GM18873 (cell line): Measurements from ENCODE around the gene MTHFD1L.

Experiments
- ATAC-seq: cut with Tn5 transposase; IDR thresholded peaks from one replicate; pipeline ENCODE4 v1.9.1; 2021; ENCODE audit warnings: mild to moderate bottlenecking, moderate library complexity, moderate number of reproducible peaks; ENCODE audit not compliant: unreplicated experiment, low FRiP score

MTHFD1L gene

DNA sequence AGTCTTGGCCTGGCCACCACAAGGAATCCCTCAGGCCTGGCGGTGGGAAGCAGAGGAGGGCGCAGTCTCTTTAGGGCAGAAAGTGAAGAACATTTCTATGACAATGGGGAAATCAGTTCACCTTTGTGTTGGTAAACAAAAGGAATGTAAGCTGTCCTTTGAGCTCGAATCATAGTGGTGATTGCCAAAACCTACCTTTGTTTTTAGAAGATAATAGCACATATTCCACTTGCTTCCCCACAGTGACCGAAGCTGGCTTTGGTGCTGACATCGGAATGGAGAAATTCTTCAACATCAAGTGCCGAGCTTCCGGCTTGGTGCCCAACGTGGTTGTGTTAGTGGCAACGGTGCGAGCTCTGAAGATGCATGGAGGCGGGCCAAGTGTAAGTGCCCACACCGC, 144.1 kb downstream of the MTHFD1L start:
- no peak for ATAC-seq

DNA sequence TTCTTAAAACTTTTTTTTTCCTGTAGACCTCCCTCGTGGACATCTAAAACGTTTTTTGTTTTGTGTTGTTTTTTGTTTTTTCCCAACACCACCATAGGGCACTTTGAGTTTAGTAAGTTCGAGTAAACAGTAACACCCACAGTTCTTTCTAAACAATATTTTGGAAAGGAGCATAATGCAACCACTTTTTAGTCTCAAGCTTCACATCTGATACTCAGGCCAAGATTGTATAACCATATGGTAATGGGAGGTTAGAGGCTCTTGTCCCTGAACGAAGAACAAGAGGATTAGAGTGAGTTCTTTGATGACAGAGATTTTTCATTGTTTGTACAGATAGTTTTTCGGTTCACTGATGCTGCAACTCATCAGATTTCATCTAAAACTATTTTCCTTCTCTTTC, 144.6 kb downstream of the MTHFD1L start:
- ATAC-seq, result no peak

DNA sequence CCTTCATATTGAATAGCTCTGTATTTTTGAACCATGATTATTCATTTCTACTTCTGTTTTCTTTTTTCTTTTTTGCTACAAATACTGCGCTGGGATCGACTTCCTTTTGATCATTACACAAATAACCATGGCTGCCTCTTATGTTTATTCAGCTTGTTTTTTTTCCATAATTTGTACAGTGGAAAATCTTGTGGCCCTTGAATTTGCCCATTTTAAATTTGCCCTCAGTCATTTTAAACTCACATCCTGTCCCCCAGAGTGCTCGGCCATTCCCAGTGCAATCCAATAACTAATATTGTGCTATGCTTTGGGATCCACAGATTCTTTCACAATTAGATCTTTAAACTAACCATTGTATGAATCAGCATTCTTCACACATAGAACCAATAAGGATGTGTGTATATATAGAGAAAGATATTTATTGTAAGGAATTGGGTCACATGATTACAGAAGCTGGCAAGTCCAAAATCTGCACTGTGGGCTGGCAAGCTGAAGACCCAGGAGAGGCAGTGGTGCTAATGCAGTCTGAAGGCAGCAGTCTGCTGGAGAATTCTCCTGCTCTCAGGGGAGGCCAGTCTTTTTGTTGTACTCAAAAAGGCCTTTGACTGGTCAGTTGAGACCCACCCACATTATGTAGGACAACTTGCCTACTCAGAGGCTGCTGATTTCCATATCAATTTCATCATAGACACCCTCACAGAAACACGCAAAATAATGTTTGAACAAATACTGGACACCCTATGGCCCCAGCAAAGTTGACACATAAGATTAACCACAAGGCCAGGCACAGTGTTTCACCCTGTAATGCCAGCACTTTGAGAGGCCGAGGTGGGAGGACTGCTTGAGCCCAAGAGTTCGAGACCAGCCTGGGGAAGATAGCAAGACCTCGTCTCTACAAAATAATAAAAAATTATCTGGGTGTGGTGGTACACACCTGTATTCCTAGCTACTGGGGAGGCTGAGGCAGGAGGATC, 147.1 kb downstream of the MTHFD1L start:
- ATAC-seq, result no peak

DNA sequence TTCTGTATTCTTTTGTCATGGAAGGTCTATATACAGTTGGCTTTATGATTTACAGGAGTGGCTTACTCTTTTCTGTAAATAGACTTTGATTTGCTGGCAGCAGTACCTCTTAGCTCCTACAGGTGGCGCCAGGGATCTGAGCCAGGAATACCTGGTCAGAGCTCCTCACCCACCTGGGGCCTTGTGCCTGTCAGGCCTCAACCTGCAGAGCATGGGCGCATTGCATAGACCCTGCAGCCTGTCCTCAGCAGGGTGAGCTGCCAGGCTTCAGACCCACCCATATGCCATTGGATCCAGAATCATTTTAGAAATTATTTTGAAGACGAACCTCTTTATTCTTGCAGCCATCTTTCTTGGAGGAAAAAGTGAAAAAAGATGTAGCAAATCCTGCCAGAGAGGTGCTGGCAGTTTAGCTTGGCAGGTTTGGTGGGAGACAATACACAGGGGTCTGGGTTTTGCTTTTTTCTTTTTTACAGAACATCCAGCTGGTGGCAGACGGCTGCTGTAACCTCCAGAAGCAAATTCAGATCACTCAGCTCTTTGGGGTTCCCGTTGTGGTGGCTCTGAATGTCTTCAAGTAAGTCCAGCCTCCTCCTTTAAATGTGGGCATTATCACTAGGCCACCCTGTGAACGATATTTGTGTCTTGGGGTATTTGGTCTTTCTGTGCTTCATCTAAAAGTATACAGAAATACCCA, 149.1 kb downstream of the MTHFD1L start:
- ATAC-seq, result peak; percentile 47

DNA sequence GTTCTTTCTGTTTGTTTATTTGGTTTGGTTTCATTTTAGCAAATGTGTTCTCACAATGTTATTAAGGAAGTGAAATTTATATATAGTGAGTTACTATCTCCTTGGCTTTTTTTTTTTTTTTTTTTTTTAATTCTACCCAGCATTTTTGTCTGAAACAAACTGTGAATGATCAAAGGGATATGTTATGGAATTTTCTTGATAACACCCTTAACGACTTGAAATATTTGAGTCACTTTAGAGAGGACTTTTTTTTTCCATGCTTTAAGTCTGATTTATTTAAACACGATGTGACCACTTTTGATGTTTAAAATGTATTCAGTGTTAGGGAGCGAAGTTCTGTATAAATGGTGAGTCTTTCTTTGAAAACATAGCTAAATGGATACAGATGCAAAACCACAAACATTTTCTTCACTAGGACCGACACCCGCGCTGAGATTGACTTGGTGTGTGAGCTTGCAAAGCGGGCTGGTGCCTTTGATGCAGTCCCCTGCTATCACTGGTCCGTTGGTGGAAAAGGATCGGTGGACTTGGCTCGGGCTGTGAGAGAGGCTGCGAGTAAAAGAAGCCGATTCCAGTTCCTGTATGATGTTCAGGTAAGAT, 149.7 kb downstream of the MTHFD1L start:
- no peak for ATAC-seq

DNA sequence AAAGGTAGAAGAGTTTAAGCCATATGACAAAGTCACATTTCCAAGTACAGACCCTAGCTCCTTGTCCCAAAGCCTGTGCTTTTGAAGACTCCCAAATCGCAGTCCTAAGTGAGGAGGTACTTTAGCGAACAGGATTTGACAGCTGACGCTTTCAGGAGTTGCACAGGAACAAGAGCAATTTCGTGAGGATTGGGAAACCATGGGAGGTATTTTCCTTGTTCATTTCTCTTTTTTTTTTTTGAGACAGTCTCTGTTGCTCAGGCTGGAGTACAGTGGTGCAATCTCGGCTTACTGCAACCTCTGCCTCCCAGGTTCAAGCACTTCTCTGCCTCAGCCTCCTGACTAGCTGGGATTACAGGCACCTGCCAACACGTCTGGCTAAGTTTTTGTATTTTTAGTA, 150.6 kb downstream of the MTHFD1L start:
- no peak for ATAC-seq

DNA sequence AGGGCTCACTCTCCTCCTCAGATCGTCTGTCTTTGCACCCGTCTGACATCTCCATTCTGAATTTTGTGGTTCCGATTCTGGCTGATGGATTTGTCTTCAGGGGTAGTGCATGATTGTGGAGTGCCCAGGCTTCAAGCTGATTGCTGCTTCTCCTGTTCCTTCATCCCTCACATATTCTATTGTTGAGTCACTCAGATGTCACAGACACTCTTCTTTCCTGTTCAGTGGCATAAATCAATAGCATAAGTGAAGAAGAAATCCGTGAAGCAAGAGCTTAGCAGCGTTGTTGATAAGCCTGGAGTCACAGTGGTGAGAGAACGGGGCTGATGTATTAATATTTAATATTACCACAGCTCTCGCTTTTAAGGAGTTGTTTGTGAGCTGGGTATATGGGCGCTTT, 152.5 kb downstream of the MTHFD1L start:
- ATAC-seq, result no peak

DNA sequence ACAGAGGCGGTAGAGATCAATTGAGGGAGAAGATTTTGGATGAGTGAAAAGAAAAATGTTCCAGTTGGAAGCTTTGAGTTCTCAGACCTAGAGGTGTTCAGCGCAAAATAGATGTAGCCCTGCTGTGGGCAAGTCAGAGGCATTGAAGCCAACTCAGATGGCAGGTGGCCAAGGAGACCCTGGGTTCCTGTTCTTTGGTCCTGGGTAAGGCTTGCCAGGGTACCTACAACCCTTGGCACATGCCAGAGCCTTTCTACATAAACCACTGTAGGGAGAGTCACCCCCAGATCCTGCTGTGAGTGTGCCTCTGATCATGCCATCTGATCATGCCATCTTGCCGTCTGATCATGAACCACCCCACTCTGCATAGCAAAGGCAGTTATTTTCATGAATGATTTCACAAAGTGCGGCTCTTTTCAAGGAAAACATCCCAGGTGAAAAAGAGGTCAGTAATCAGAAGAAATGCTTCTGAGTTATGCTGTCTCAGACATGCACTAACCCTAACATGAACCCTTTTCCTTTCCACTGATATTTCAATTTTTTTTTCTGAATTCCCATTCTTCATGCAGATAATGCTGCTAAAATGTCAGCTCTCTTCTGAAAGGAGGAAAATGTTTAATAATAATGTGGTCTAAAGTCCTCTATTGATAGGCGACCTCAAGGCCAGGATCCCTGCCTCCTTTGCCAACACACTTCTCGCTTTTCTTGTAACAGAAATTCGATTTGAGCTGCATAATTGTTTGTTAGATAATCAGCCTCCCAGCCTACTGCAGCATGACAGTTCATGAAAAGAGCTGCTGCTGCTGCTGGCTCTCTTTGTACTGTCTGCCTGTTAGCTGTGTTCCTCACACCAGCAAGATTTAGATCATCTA, 153.6 kb downstream of the MTHFD1L start:
- no peak for ATAC-seq

DNA sequence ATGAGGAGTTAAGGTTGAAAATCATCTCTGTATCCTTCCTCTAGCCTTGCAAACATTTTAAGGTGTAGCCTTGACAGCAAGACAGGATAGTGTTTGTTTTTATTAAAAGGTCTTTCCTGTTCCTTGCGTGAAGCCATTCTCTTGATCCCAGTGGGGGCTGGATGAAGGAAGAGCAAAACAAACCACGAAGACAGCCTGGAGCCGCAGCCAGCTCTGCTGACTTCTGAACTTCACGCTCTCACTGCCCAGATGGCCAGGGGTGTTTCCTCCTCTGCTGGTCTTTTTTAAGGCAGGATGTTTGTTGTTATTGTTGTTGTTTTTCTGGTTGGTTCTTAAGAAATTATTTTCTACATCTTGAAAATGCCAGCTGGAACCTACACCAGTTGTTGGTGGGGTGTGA, 156.4 kb downstream of the MTHFD1L start:
- ATAC-seq, result no peak

DNA sequence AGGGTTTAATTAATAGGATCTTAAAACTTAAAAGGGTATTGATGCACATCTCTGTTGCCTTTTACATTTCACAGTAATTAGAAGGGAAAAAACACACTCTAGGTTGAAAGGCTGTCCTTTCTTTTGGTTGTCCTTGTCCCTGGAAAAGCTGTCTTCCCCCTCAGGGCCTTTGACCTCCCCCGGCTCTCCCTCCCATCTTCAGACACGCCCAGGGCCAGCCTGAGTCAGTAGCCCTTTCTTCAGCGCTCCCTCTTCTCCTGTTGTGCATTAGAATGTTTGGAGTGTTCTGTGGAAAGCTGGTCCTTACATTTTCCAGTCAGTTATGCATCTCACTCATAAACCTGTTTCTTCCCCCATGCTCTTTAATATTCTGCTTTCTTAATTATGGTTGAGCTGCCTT, 157.0 kb downstream of the MTHFD1L start:
- ATAC-seq, result no peak

DNA sequence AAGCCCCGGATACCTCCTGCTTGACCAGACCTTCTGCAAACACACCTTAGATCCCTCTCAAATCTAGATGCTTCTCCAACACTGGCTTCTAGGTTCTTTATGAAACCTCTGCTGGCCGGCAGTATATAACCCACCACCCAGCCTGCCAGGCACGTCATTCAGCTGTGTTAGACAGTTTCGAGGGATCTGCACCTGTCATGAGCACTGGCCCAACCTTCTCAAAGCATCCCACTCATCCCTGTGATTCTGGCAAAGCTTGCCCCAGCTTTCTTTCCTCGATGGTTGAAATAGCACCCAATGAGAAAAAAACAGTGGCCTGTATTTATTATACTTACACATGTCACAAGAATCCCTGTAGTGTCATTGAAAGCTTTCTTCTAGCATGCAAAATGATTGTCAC, 157.8 kb downstream of the MTHFD1L start:
- ATAC-seq, result no peak

DNA sequence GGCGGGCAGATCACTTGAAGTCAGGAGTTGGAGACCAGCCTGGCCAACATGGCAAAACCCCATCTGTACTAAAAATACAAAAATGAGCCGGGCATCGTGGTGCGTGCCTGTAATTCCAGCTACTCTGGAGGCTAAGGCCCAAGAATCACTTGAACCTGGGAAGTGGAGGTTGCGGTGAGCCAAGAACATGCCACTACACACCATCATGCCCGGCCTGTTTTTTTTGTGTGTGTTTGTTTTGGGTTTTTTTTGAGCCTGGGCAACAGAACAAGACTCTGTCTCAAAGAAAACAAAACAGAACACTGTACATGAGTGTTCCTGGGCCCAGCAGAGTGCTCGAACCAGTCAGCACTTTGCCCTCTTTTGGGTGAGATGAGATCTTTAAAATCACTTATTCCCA, 159.1 kb downstream of the MTHFD1L start:
- ATAC-seq, result no peak

DNA sequence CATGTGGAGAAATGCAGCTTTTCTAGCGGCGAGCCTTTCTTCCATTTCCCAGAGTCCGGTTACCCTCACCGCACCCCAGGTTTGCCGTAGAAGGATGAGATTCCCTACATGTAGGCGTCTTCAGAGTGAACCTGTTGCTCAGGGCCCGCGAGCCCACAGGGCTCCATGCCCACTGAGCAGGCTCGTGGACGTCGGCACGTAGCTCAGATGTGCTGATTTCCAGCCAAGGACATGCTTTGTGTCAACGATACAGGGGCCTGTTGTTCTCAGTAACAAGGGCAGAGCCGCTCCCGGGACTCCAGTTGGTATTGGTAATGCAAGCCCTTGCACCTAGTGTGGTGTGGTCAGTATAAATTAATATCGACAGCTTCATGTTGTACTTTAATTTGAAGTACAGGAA, 159.6 kb downstream of the MTHFD1L start:
- ATAC-seq, result no peak

DNA sequence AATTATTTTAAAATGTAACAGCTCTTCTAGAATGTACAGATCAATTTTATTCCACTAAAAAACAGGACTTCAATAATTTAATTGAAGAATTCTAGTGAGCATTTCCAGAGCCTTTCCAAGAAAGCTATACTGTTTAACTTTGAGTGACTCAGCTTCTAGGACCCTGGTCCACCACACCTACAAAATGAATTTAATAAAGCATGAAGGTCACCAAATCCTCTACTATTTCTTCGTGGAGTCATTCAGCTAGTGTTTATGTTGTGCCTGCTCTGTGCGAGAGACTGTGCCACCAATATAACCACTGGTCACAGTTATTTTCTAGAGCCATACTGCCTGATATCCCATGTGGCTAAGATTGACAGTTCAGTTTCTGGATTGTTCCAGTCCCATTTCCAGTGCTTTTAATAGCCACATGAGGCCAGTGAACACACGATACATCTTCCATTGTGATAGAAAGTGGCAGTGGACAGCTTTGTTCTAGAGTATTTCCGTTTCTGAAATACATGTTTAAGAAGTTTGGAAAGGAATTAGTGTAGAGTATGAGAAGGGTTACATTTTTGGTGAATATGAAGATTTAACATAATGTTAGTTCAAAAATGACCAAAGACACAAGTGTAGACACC, 160.7 kb downstream of the MTHFD1L start:
- no peak for ATAC-seq

DNA sequence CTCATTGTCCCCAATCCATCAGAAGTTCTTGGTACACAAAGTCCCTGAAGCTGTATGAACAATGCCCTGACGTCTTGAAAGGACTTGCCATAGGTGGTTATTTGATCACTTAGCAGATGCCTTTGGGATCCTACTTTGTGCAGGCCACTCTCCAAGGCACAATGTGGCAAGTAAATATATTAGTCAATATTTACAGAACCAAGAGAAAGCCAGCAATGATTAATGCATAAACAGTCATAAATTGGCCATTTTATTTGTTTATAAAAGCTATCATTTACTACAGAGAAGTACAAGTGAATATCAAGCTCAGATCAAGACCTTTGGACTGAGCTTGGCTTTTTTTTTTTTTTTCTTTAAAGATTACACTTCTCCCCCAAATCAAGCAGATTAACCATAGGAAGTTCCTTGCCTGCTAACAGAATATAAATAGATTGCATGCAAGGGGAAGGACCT, 161.8 kb downstream of the MTHFD1L start:
- ATAC-seq, result no peak

DNA sequence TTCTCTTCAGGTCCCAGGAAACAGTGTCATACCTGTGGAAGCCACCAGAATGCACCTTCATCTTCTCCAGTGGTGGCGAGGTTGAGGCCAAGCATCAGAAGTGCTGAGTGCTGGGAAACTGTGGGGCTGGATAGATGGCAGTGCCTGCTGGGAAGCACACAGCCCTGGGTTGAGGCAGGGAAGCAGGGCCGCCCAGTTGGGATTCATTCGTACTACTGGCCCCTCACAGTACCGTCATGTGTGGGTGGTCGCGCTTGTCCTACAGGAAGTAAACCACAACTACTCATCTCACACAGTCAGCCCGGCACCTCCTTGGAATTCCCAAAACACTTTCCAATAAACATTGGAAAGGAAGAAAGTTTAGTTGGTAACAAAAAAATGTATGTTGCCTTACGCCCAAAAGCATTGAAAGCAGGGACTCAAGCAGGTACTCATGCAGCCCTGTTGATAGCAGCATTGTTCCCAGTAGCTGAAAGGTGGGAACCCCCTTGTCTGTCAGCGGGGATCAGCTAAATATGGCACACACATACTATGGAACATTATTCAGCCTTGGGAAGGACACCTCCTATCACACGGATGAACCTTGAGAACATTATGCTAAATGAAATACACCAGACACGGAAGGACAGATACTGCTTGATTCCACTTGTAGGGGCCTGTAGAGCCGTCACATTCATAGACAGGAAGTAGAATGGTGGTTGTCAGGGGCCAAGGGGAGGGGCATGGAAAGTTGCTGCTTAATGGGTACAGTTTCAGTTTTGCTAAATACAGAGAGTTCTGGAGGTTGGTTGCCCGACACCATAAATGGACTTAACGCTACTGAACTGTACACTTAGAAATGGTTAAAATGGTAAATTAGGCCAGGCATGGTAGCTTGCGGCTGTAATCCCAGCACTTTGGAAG, 162.7 kb downstream of the MTHFD1L start:
- ATAC-seq, result no peak

DNA sequence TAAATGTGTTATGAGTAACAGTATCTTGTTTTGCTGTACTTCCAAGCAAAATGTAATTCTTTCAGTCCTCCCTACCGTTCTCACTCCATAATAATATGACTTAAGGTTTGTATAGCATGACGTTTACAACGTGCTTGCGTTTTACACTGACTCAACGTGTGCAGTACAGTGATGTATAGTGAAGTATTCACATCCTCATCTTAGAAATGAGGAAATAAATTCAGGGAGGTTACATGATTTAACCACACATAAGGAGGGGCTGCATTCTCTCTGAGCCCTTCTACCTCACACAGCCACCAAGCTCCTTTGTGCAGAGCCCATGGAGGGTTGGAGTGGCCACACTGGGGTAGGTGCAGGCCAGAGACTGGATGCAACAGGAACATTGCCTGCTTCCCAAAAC, 164.5 kb downstream of the MTHFD1L start:
- no peak for ATAC-seq

DNA sequence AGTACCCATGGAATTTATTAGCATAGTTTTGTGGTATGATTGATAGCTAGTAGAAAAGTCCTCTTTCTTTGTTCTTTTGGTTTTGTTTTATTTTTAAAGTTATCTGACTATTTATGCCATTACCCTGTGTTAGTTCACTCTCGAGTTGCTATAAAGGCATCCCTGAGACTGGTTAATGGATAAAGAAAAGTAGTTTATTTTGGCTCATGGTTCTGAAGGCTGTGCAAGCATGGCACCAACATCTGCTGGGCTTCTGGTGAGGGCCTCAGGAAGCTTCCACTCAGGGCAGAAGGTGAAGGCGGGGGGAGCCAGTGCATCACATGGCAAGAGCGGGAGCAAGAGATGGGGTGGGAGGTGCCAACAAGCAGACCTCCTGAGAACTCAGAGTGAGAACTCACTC, 166.5 kb downstream of the MTHFD1L start:
- no peak for ATAC-seq
